Adipose tissue (tissue), 3 donors: ENCODE data around the gene KIF13A. TPM values are rescaled to one million over a fixed set of nuclear protein-coding genes. Genes with fewer than 3 reads are reported as not detected.
"Not testable (repeated sequence)": the region's sequence is repeated elsewhere in the genome, so short reads cannot be mapped to it uniquely, and the experiment has no call there.

Source experiments
- H3K27ac ChIP-seq: one replicate; pipeline ENCODE4 v1.5.1; 2013; ENCODE audit warnings: low read depth, low read length
- WGBS, 3 donors: extraction: QIAGEN DNeasy Blood & Tissue Kit; methylation state at CpG; one replicate each; pipeline ENCODE4 v1.1.7; 2013; 5-methylcytosine and 5-hydroxymethylcytosine counted together
- polyA plus RNA-seq, 3 donors: library from polyadenylated mRNA; stranded (reverse); fragments of 200-250 nt; gene quantifications; one replicate each; pipeline ENCODE4 v1.2.3, GENCODE V29; 2013
- donor health status: healthy with polysubstance abuse.
- donor health status: Bipolar disorder and iron deficiency.
- donor health status: healthy.

Gene KIF13A
- polyA plus RNA-seq, 3 donors: 8.6 to 26.8 (median 21.8) TPM

- 41 to 90% (median 85%) methylated on average over 9 of the region's 9 CpGs for WGBS, 3 donors
- no peak overlapping the region for H3K27ac ChIP-seq
These were observed 69.3 kb downstream of the KIF13A start for GRCh38 chr6:17917837-17918763.

- 79 to 97% (median 81%) methylated on average over 2 of the region's 2 CpGs for WGBS, 3 donors
- H3K27ac ChIP-seq: no peak overlapping the region
These were observed 72.8 kb downstream of the KIF13A start for GRCh38 chr6:17914651-17915050.

DNA sequence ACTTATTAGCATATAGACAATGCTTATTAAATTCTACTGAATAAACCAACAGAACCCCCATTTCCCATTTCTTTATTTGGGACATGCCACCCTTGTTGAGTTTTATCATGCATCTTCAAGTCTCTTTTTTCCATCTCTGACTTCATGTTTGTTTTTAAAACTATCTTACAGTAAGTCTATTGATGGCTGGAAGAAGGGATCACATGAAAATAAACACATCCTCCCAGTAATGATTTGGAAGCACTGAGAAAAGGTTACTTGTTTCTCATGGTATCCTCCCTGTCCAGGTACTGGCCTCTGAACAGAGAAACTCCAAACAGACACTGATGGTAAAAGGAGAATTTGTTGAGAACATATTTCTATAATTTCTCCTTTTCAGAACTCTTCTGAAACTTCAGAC, 74.9 kb downstream of the KIF13A start:
- H3K27ac ChIP-seq: no peak overlapping the region

DNA sequence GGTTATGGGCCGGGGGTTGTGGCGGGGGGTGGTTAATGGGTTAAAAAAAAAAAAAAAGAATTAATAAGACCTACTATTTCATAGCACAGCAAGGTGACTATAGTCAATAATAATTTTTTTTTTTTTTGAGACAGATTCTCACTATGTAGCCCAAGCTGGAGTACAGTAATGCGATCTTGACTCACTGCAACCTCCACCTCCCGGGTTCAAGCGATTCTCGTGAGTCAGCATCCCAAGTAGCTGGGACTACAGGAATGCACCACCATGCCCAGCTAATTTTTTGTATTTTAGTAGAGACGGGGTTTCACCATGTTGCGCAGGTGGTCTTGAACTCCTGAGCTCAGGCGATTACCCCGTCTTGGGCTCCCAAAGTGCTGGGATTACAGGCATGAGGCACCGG, 75.8 kb downstream of the KIF13A start:
- not testable (repeated sequence) for H3K27ac ChIP-seq
- 88 to 93% (median 88%) methylated on average over 11 of the region's 11 CpGs for WGBS, 3 donors

GRCh38 chr6:17910189-17910588, 77.2 kb downstream of the KIF13A start:
- 44 to 45% (median 45%) methylated on average over 2 of the region's 2 CpGs for WGBS, 3 donors
- H3K27ac ChIP-seq: no peak overlapping the region

DNA sequence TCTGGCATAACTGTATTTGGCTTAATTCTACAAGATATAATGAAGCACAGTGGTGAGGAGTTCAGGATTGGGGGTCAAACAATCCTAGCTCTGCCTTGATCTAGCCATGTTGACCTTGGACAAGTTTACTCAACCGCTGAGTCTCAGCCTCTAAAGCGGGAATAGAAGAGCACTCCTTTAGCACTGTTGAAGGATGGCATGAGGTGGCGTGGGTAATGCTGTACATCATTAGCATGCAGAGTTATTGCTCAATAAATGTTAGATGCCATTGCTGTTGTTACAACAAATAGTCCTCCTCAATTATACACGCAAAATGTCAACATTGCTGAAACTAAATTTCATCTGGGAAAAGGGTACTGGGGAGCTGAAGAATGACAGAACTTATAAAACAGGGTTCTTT, 78.6 kb downstream of the KIF13A start:
- 84 to 95% (median 86%) methylated on average over 4 of the region's 4 CpGs for WGBS, 3 donors

DNA sequence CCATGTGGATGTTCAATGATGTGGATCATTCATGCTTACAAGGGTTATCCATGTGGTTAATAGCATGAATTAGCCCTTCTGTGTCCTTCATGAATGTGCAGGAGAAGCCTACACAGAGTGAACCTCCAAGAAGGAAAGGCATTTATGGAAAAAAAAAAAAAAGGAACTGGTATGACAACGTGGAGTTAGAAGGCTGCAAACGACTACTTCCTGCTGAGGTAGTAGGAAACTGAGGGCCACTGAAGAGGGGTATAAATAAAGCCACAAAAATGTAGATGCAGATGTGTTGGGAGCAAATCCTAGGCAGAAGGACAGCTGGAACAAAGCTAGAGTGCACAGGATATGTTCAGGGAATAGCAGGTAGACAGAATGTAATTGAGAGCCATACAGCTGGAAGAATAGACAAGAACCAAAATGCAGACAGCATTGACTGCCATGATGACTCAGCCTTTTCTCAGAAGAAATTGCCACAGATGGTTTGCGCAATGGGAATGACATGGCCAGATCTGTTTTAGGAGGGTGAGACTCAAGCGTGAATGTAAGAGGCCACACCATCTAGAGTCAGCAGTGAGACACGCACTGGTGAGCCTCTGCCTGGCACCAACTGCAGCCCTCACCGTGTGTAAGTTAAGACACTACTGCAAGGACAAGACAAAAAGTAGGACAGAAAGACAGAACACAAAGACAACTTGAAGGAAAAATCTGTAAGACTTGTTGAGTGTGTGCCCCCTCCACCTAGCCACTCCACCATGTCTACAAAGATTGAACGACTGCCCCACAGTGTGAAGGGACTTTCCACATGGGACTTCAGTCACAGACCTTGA, 79.8 kb downstream of the KIF13A start:
- 38 to 71% (median 45%) methylated on average over 7 of the region's 7 CpGs for WGBS, 3 donors
- H3K27ac ChIP-seq: no peak overlapping the region

More for the DNA sequence above, 78.6 kb downstream of the KIF13A start:
- H3K27ac ChIP-seq: no peak overlapping the region

- H3K27ac ChIP-seq: no peak overlapping the region
- WGBS, 3 donors: 89 to 97% (median 93%) methylated on average over 2 of the region's 2 CpGs
These were observed 81.5 kb downstream of the KIF13A start for GRCh38 chr6:17905611-17906592.

- WGBS, 3 donors: 78 to 88% (median 80%) methylated on average over 6 of the region's 6 CpGs
- H3K27ac ChIP-seq: no peak overlapping the region
These were observed 82.8 kb downstream of the KIF13A start for GRCh38 chr6:17904491-17905120.

GRCh38 chr6:17902974-17903373, 84.5 kb downstream of the KIF13A start:
- no peak overlapping the region for H3K27ac ChIP-seq
- 28 to 47% (median 29%) methylated on average over 1 of the region's 1 CpG for WGBS, 3 donors

GRCh38 chr6:17901493-17901892, 85.9 kb downstream of the KIF13A start:
- H3K27ac ChIP-seq: no peak overlapping the region

GRCh38 chr6:17900011-17900410, 87.4 kb downstream of the KIF13A start:
- H3K27ac ChIP-seq: no peak overlapping the region
- WGBS, 3 donors: 81 to 91% (median 82%) methylated on average over 2 of the region's 2 CpGs

DNA sequence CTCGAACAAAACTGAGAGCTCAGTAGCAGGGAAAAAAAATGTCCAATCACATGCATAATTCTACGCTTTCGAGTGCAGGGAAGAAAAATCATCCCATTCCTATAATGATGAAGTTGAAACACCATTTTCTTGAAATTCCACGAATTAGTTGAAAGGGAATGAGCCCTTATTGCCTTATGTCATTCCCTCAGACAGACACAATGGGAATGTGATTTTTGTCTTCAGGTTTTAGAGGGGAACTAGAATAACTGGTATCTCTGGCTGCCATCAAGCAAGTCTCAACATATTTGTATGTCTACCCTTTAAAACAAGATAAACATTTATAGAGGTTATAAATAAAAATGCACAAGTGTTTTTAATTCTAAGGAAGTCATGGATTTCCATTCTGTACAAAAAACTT, 87.9 kb downstream of the KIF13A start:
- 93 to 95% (median 94%) methylated on average over 4 of the region's 4 CpGs for WGBS, 3 donors
- H3K27ac ChIP-seq: no peak overlapping the region

- no peak overlapping the region for H3K27ac ChIP-seq
- WGBS, 3 donors: 81 to 91% (median 87%) methylated on average over 1 of the region's 1 CpG
These were observed 89.8 kb downstream of the KIF13A start for GRCh38 chr6:17897681-17898080.

- WGBS, 3 donors: 94 to 98% (median 96%) methylated on average over 1 of the region's 1 CpG
- no peak overlapping the region for H3K27ac ChIP-seq
These were observed 92.5 kb downstream of the KIF13A start for GRCh38 chr6:17894905-17895304.

DNA sequence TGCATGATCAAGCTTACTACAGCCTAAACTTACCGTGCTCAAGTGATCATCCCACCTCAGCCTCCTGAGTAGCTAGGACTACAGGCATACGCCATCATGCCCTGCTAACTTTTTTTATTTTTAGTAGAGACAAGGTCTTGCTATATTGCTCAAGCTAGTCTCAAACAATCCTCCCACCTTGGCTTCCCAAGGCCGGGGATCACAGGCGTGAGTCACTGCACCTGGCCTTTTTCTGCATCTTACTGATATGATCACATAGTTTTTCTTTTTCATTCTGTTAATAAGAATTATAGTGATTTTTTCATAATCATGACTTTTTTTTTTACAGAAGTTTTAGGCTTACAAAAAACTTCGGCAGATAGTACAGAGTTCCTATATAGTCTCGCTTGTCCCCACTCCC, 93.2 kb downstream of the KIF13A start:
- 96 to 98% (median 98%) methylated on average over 6 of the region's 6 CpGs for WGBS, 3 donors
- H3K27ac ChIP-seq: no peak overlapping the region

- 57 to 93% (median 78%) methylated on average over 3 of the region's 3 CpGs for WGBS, 3 donors
- no peak overlapping the region for H3K27ac ChIP-seq
These were observed 95.2 kb downstream of the KIF13A start for GRCh38 chr6:17892097-17892686.

DNA sequence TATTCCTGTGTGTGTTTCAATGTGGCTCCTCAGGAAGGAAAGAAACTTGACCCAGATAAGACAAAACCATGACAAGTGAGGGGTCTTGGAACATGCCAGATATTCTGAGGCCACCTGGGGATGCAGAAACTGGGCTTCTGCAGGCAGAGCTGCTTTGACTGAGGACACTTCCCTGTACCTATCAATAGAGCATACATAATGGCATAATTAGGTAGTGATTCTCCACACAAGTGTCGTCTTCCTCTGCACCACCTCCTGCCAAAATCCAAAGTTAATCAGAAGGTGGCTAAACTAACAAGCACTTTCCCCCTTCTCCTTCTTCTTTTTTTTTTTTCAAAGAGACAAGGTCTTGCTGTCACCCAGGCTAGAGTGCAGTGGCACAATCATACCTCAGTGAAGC, 97.1 kb downstream of the KIF13A start:
- H3K27ac ChIP-seq: no peak overlapping the region
- WGBS, 3 donors: 59 to 83% (median 68%) methylated on average over 1 of the region's 1 CpG
